HG02981 (cell line): ENCODE measurements around the gene OTOF.

Source experiments
- ATAC-seq: cut with Tn5 transposase; IDR thresholded peaks from one replicate; pipeline ENCODE4 v1.9.1; 2021; ENCODE audit warnings: mild to moderate bottlenecking, moderate library complexity; ENCODE audit not compliant: unreplicated experiment

The OTOF gene

DNA sequence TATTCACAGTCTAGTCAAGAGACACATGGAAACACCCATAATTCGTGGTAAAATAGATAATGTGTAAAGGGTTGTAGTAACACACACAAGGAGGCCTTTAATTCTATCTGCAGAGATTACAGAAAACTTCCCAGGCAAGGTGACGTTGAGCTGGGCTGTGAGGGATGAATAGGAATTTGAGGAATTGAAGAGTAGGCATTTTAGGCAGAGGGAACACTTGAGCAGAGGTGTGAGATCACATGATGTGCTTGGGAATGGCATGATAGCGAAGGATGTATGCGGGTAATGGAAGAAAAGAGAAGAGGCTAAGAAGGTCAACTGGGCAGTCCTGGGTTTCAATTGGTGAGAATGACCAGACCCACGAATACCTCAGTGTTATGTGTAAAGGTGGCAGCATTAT is 56.0 kb downstream of the OTOF start:
- no peak for ATAC-seq

DNA sequence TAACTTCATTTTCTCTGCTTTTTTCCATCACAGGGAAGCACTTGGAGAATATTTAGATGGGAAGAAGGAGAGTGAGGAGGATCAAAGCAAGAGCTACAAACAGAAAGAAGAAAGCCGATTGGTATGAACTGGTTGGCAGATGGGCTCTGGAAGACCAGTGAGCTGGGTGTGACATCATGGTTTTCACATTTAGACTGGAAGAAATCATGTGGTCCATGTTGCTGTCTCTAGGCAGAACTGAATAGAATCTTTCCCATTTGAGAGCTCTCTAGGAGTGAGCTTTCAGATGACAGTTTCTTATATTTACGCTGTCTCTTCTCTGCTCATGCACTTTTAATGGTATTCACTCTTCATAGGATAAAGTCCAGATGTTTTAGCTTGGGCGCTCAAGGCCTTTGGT is 63.6 kb downstream of the OTOF start:
- no peak for ATAC-seq

DNA sequence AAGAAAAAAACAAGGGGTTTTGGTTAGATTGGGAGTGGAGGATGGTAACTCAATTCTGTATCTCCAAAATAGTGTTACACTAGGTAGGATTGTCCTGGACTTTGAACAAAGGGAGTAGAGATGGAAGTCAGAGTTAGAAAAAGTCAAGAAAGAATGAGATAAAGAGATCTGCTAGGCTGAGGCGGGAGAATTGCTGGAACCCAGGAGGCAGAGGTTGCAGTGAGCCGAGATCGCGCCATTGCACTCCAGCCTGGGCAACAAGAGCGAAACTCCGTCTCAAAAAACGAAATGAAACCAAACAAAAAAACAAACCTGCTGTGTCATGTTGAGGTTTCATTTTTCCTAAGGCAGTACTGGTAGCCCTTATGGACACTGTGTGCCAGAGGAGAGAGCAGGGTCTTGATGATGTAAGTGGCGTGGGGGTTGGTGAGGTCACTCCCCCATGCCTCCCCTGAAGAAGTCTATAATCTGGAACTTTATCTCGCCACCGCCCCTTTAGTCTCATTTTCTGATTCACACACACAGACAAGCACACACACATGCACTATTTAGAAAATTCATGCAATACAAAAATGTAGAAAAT is 65.7 kb downstream of the OTOF start:
- ATAC-seq = no peak

DNA sequence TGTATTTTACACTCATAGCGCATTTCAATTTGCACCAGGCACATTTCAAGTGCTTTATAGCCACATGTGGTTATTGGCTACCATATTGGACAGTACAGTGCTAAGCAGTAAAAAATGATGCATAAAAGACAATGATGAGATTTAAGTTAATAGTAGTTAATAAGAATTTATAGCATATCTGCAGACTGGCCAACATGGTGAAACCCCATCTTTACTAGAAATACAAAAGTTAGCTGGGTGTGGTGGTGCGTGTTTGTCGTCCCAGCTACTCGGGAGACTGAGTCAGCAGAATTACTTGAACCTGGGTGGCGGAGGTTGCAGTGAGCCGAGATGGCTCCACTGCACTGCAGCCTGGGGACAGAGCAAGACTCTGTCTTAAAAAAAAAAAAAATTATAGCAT is 66.5 kb downstream of the OTOF start:
- no peak for ATAC-seq

DNA sequence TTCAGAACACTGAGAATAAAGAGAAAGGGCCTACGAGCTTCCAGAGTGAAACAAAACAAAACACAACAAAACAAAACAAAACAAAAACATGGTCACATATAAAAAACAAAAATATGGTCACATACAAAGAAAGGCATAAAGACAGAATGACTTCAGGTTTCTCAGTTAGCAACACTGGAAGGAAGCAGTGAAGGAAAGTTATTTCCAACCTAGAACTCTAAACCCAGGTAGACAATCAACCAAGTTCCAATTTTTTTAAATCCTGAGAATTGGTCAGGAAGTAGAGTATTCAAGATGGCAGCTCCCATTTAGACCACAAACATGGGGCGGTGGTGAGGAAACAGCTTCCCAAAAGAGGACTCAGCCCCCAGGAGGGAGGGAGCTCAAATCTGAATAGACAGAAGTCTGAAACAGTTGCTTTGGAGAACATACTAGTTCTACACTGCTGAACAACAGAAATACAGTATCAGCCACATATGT is 67.1 kb downstream of the OTOF start:
- no peak for ATAC-seq

DNA sequence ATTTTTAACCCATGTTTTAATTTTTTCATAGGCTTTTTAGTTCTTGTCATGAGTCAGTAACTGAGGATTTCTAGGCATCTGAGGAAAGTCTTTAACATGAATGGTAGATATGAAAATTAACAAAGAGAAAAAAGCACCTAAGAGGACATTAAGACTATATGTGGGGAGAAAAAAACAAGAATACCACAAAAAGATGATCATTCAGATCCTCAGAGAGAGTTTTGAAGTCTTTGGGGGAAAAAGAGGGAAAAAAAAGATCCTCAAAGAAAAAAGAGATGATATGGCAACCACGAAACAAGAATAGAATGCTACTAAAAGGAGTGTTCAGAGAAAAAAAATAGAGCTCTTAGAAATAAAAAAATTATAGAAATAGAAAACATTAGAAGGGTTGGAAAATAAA is 68.1 kb downstream of the OTOF start:
- ATAC-seq = no peak

DNA sequence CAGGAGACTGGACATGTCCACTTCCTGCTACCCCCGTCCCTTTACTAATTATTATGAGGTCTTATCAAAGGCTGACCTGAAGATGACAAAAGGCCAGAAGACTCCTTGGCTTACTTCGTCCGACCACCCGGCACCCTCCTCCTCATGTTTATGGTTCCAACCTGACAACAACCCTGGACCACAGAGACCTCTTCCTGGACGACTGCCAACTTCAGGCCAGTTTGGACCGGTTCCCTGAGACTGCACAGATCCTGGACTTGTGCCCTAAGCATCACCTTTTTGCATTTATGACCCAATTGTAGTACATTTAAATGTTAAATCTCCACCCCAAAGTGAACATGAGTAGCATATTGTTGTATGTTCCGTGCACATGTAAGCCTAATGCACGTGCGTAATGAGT is 70.4 kb downstream of the OTOF start:
- no peak for ATAC-seq
